DMS153 treated with DMSO at 0.1 percent for 48 hours (cell line): ENCODE measurements around the gene ATXN7L1.
A peak's percentile ranks its signal among the peaks of the same experiment; 100 is the strongest.

Experiments used
- DNase-seq: peaks from one replicate; lab custom pipeline; 2025; ENCODE audit not compliant: unreplicated experiment; lab: John Stamatoyannopoulos, UW

Gene ATXN7L1

DNA sequence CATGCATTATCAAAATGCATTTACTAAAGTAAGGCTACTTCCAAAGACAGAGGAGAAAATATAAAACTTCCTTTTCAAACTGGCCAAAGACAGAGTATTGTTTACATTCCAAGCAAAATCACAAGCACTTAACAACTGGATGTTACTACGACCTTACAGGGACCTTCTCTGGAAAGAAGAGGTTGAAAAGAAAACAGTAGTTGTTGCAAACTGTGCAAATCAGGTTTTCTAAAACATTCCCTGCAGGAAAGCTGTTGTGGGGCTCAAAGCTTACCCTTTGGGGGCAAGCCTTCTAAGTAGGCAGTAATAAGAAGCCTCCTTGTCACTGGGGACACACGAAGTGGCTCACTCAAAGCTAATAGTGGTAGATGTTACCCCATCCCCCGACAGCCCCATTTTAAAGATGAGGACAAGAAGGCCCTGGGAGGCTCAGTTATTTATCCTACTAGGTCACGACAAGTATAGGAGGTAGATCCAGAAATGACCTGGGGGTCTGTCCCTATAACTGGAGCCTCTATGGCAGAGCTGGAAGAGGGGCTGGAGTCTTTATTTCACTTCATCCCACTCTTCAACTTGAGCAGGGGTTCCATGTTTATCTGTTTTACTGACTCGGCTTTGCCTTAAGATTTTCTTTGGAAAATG lies 46.6 kb downstream of the ATXN7L1 start:
- no peak for DNase-seq

DNA sequence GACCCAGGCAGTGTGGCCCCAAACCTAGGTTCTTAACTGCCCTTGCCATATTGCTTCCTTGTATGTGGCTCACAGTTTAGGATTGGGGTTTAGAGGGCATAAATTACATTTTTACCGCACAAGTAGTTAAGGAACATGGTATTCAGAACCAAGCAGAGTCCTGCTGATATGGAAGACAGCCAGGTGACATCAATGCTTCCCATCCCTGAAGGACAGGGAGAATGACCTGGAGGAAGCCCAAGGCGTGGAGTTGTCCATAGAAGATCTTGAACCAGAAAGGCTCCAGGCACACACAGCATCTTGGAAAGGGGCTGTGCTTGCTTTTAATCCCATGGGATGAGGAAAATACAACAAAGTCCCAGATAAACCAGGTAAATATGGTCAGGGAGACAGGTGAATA lies 48.3 kb downstream of the ATXN7L1 start:
- DNase-seq = no peak

DNA sequence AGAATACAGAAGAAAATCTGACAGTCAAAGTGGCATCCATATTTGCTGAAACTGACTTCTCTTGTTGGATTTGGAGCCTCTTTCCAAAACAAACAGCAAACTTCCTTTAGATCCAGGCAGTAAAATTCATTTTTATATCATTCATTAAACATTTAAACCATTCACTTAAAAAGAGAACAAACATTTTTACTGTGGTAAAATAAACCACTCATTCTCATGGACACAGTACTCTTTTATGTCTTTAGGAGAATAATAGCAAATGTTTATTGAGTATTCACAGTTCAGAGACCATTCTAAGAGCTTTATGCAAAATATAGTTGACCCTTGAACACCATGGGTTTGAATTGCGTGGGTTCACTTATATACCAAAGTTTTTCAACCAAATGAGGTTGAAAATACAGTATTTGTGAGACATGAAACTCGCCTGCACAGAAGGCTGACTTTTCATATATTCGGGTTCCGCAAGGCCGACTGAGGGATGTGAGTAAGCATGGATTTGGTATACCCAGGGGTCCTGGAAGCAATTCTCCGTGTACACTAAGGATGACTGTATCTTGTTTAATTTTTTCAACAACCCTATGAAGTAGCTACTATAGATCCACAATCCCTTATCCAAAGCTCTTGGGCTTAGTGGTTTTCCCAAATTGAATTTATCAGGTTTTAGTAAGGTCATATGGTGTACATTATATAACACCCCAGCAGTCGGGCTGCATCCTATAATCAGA lies 49.1 kb downstream of the ATXN7L1 start:
- DNase-seq = no peak

- DNase-seq = no peak
Measured at GRCh38 chr7:105826143-105826542, 50.3 kb downstream of the ATXN7L1 start.

DNA sequence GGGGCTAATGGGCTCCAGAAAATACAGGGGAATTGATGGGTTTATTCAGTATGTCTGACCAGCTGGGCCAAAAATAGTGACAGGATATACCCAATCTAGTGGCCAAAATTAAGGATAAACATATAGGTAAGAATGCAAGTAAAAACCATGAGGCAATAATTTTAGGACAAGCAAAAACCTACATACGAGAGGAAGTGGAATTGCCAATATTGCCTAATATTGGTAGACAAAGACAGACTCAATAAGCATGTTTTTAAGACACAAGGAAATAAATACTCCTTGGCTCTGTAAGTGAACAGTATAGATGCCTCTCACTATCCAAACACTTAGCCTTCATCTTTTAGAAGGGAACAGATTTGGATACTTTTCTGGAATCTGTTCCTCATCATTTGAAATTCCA lies 51.0 kb downstream of the ATXN7L1 start:
- DNase-seq = no peak

DNA sequence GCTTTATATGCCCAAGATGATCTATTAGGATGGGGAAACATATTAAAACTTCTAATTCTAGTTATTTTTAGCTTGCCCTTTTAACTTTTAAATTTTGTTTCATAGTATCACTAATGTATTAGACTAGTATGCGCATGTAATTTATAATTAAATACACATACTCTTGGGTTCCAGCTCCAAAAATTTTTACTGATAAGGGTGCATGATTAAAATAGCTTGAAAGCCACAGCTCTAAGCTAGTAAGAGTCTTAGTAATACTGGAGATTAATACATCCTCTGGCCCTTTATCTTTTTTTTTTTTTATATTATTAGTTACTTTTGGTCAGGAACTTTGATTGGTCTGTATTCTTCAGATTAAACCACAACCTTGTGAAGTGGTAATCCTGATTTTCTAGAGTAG lies 53.6 kb downstream of the ATXN7L1 start:
- no peak for DNase-seq

DNA sequence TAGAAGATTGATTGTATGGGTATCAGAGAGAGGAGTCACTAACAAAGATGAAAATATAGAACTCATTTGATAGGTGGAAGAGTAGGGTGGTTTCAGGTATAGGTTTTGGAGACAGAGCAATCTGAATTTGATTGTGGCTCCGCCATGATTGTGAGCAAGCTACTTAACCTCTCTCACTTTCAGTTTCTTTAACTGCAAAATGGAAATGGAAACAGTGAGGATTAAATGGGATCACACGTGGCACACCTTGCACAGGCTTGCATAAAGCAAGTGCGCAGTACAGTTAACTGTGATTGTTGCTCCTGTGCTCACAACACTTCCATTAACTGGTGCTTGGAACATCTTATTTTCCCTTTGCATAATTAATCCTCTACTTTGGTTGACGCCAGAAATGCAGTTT lies 54.9 kb downstream of the ATXN7L1 start:
- no peak for DNase-seq

GRCh38 chr7:105820363-105821066 lies 55.9 kb downstream of the ATXN7L1 start:
- DNase-seq = no peak

DNA sequence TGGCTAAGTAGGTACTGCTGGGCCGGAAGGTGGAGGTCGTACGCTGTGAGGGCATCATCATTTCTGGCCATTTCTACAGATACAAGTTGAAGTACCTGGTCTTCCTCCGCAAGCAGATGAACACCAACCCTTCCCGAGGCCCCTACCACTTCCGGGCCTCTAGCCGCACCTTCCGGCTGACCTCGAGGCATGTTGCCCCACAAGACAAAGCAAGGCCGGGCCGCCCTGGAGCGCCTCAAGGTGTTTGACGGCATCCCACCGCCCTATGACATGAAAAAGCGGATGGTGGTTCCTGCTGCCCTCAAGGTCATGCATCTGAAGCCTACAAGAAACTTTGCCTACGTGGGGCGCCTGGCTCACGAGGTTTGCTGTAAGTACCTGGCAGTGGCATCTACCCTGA lies 56.8 kb downstream of the ATXN7L1 start:
- DNase-seq = no peak

DNA sequence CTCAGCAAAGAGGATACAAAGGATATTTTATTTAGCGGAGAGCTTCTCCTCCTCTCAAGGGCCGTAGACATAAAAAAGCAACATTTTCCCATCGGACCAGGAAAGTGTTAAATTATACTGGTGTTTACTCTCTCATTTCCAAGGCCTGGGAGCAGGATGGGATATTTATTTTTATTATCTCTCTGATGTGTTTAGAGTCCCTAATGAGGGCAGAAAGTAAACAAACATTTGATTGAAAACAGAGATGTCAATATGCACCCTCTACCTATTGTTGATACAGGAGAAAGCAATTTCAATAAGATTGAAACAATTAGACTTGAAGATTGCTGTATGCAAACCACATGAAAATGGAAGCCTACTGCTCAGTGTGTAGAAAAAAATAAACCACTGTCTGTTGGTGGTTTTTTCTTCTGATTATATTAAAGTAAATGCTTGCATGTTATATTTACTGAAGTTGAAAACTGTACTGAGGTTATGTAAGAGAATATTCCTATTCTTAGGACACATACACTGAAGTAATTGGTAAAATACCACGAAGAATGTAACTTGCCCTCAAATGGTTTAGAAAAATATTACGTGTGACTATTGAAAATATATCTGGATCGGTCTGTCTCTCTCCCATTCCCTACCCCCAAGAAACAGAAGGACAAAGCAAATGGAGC lies 59.3 kb downstream of the ATXN7L1 start:
- peak; percentile 28 for DNase-seq

DNA sequence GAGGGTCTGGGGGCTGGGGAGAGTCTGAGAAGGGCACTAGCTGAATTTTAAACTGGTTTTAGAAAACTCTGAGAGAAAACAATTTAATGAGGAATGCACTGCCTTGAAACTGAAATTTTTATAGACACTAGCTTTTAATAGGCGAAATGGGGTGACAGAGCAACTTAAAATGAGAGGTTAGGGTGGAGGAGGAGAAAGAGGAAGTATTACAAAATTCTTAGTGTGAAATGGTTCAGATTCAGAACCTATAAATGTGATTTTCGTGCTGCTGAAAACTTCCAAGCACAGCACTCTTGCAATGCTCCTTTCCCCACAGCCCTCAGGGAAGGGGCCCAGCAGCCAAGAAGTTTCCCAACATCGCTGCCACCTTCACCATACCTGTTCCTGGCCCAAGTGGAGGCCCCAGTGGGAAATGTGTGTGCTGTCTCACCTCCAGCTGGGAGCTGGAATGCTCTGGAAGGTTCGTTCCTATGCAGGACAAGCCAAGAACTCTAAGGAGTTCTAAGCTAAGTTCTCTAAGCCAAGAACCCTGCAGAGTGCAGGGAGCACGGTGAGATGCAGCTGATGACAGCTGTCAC lies 60.0 kb downstream of the ATXN7L1 start:
- no peak for DNase-seq

DNA sequence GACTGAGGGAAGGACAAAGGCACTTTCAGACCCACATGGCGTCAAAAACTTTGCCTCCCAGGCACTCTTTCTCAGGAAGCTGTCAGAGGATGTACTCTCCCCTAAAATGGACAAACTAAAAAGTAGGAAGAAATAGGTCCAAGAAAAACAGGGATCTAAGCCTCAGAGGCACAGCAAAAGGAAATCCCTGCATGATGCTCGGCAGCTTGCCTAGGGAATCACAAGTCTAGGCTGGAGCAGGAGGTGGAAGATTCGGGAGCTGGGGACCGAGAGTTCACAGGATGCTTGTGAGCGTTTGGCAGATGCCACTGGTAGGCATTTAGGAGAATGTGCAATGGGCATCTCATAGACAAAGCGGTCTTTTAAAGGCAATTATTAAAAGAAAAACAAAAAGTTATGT lies 60.8 kb downstream of the ATXN7L1 start:
- DNase-seq = no peak

DNA sequence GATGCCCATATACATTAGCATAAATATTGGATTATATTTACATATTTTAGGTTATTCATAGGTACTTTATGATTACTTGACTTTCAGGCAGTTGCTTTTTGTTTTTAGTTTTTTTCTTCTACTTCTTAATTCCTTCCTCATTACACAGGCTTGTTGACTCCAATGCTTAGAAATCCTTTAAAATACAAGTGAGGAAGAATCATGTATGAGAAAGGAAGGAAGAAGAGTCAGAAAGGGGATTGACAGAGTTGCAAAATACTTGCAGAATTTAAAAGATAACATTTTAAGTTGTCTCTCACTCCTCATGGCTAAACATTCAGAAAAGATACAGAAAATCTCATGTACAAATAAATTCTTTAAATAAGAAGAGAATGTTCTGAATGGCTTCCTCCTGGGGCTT lies 61.9 kb downstream of the ATXN7L1 start:
- no peak for DNase-seq

DNA sequence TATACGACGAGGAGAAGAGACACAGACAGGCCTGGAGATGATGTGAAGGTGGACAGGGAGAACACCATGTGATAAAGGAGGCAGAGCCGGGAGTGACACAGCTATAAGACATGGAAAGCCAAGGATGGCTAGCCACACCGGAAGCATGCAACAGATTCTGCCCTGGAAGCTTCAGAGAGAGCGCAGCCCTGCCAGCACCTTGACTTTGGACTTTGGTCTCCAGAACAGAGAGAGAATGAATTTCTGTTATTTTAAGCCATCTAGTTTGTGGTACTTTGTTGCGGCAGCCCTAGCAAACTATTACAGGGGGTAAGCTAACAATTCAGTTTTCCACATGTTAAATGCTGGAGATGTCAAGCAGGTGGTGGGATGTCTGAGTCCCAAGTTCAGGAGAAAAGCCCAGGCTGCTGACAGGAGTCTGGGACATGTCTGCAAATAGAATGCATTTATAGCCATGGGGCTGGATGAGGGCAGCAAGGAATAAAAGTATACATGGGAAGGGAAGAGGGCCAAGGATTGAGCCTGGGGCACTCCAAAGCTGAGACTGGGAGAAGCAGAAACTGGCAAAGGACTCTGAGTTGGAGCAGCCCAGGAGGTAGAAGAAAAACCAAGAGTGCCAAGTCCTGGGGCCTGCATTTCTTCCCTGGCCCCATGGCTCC lies 65.1 kb downstream of the ATXN7L1 start:
- DNase-seq = no peak

GRCh38 chr7:105810556-105810955 lies 65.8 kb downstream of the ATXN7L1 start:
- no peak for DNase-seq

- DNase-seq = no peak
Measured at GRCh38 chr7:105808703-105809590, 67.5 kb downstream of the ATXN7L1 start.

DNA sequence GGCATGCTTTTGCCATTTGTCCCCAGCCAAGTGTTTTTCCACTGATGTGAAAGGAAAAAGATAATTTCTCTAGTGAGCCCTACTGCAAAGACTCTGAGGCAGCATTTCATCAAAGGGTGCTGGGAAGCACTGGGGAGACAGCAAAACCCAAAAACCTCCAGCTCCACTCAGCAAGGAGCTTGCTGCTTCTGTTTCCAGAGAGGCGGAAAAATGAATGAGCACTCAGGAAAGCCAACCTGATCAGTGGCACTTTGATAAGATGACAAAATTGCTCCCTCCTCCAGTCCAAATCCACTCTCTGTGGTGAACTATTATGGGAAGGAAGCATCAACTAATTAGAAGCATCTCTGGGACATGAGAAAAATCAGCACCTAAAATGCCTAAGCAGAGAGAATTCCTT lies 68.2 kb downstream of the ATXN7L1 start:
- no peak for DNase-seq

GRCh38 chr7:105807448-105807762 lies 69.0 kb downstream of the ATXN7L1 start:
- no peak for DNase-seq

DNA sequence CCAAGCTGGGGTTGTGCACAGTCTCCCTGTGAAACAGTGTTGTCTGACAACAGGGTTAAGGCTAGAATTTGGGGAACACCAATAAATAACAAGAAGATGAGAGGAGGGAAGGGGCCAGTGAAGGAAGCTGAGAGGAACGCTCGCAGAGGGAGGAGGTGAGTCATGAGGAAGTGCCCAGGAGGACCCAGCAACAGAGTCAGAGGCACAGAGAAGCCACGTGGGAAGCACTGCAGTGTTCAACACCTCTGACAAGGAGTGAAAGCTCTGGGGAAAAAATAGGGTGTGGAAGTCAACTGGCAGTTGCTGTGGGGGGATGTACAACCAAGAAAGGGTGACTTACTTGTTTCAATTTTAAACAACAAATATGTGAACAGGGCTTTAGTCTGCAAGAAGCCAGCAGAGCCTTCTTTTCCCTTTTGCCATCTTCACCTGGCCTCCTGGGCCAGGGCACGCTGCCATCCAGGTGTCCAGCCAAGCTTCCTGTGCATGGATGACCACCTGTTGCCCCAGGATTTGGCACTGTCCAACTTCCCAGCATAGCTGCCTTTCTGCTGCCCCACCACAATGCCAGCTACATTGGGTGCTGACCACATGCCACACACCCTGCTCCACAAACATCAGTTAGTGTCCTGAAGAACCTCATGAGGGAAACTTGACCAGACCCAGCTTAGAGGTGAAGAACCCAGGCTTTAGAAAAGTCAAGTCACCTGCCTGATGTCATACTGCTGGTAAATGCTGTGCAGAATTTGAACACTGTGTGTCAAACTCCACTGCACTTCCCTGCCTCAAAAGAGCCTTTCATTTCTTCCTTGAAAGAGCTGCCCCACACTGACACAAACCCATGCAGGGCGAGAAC lies 69.6 kb downstream of the ATXN7L1 start:
- no peak for DNase-seq
